ENCODE results near the gene NOTCH1.
"Not testable (repeated sequence)": the region's sequence is repeated elsewhere in the genome, so short reads cannot be mapped to it uniquely, and the experiment has no call there.

NOTCH1 gene

GRCh38 chr9:136564379-136564988 lies 18.6 kb upstream of the NOTCH1 start:
- DNase-seq (ENCODE audit: low read depth in 2 of 2): no peak

GRCh38 chr9:136563646-136564325 lies 17.9 kb upstream of the NOTCH1 start:
- DNase-seq (ENCODE audit: low read depth in 2 of 2): no peak

- no peak for DNase-seq (ENCODE audit: low read depth in 2 of 2)
Measured at GRCh38 chr9:136562746-136563495, 17.1 kb upstream of the NOTCH1 start.

- DNase-seq (ENCODE audit: low read depth in 2 of 2): no peak
Measured at GRCh38 chr9:136561779-136562178, 15.9 kb upstream of the NOTCH1 start.

- DNase-seq (ENCODE audit: low read depth in 2 of 2): no peak
Measured at GRCh38 chr9:136560586-136560985, 14.7 kb upstream of the NOTCH1 start.

GRCh38 chr9:136559371-136559770 lies 13.5 kb upstream of the NOTCH1 start:
- DNase-seq (ENCODE audit: low read depth in 2 of 2): not testable (repeated sequence)

GRCh38 chr9:136558846-136559245 lies 13.0 kb upstream of the NOTCH1 start:
- DNase-seq (ENCODE audit: low read depth in 2 of 2): not testable (repeated sequence)

GRCh38 chr9:136558373-136558772 lies 12.5 kb upstream of the NOTCH1 start:
- DNase-seq (ENCODE audit: low read depth in 2 of 2): no peak

GRCh38 chr9:136557036-136557435 lies 11.2 kb upstream of the NOTCH1 start:
- no peak for DNase-seq (ENCODE audit: low read depth in 2 of 2)

GRCh38 chr9:136556166-136556565 lies 10.3 kb upstream of the NOTCH1 start:
- DNase-seq (ENCODE audit: low read depth in 2 of 2): no peak

- DNase-seq (ENCODE audit: low read depth in 2 of 2): no peak
Measured at GRCh38 chr9:136554870-136555269, 9.0 kb upstream of the NOTCH1 start.

GRCh38 chr9:136553581-136553980 lies 7.7 kb upstream of the NOTCH1 start:
- no peak for DNase-seq (ENCODE audit: low read depth in 2 of 2)

- DNase-seq (ENCODE audit: low read depth in 2 of 2): no peak
Measured at GRCh38 chr9:136552117-136552703, 6.4 kb upstream of the NOTCH1 start.

- DNase-seq (ENCODE audit: low read depth in 2 of 2): no peak
Measured at GRCh38 chr9:136551401-136552116, 5.7 kb upstream of the NOTCH1 start.

GRCh38 chr9:136550439-136551289 lies 4.8 kb upstream of the NOTCH1 start:
- no peak for DNase-seq (ENCODE audit: low read depth in 2 of 2)

GRCh38 chr9:136549010-136549980 lies 3.4 kb upstream of the NOTCH1 start:
- DNase-seq (ENCODE audit: low read depth in 2 of 2): no peak

GRCh38 chr9:136547508-136548215 lies 1.8 kb upstream of the NOTCH1 start:
- DNase-seq (ENCODE audit: low read depth in 2 of 2): no peak

- DNase-seq (ENCODE audit: low read depth in 2 of 2): peak in 1 of 2 experiments; percentile 55
Measured at GRCh38 chr9:136546697-136547501, 1.1 kb upstream of the NOTCH1 start.

All from stimulated activated CD4-positive, alpha-beta T cell treated with anti-CD3 and anti-CD28 coated beads, Interleukin-12 subunit alpha, Interleukin-12 subunit beta, amount 100 ng/mL, for 24 hours (primary cell).